Measurements from ENCODE around the gene ELOVL1. TPM values are rescaled to one million over a fixed set of nuclear protein-coding genes. Genes with fewer than 3 reads are reported as not detected.

Gene ELOVL1
- total and polyA plus RNA-seq, 10 of the 15 experiments (the other 5 are each of a cell fraction or from before 2014, with no cell fraction given), result 58.5 to 139 (median 89.8) TPM

- TF ChIP-seq FOXM1 (IDR thresholded peaks at IDR 0.05; ENCODE audit: low read depth, low read length) (no peak), BACH1 (IDR thresholded peaks at IDR 0.05; ENCODE audit: borderline replicate concordance) (peak; percentile 45), RELB (IDR thresholded peaks at IDR 0.05; ENCODE audit: low read depth) (0 out of 2 replicates have a peak, but pooled peaks have one; percentile 25), SIN3A (IDR thresholded peaks at IDR 0.05; ENCODE audit: low read depth, low read length) (0 out of 2 replicates have a peak, but pooled peaks have one; percentile 35), ZSCAN29 (IDR thresholded peaks at IDR 0.05) (no peak)
- TF ChIP-seq, protein P1, sequence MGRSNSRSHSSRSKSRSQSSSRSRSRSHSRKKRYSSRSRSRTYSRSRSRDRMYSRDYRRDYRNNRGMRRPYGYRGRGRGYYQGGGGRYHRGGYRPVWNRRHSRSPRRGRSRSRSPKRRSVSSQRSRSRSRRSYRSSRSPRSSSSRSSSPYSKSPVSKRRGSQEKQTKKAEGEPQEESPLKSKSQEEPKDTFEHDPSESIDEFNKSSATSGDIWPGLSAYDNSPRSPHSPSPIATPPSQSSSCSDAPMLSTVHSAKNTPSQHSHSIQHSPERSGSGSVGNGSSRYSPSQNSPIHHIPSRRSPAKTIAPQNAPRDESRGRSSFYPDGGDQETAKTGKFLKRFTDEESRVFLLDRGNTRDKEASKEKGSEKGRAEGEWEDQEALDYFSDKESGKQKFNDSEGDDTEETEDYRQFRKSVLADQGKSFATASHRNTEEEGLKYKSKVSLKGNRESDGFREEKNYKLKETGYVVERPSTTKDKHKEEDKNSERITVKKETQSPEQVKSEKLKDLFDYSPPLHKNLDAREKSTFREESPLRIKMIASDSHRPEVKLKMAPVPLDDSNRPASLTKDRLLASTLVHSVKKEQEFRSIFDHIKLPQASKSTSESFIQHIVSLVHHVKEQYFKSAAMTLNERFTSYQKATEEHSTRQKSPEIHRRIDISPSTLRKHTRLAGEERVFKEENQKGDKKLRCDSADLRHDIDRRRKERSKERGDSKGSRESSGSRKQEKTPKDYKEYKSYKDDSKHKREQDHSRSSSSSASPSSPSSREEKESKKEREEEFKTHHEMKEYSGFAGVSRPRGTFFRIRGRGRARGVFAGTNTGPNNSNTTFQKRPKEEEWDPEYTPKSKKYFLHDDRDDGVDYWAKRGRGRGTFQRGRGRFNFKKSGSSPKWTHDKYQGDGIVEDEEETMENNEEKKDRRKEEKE (IDR thresholded peaks at IDR 0.05), result no peak
Measured at GRCh38 chr1:43367904-43368645, at the start of gene ELOVL1 (continued).

GRCh38 chr1:43415901-43416300 is 48.1 kb upstream of the ELOVL1 start:
- CTCF ChIA-PET, result interaction anchor here (0.9 to 6.2 kb wide), 8 partner anchors 12 to 191 kb away, joined by 3 to 89 read pairs (median 8); partner anchors contain the start of genes MED8 and SZT2
- no TSS peak for BruUV-seq (replicated peaks)
- H3K36me3 ChIP-seq (ENCODE audit: control insufficient read depth in 2 of 2, insufficient read depth in 2 of 2, low read length in 1 of 2), result peaks cover 7 to 10% of the 10 kb centered on the region in 2 experiments
- no peak for TF ChIP-seq IKZF2 (IDR thresholded peaks at IDR 0.05)
- no peak for TF ChIP-seq SMC3 (IDR thresholded peaks at IDR 0.05; ENCODE audit: borderline replicate concordance, low read length)
- no peak for TF ChIP-seq SRF (IDR thresholded peaks at IDR 0.05; ENCODE audit: low read depth in 2 of 2, low read length in 2 of 2)
- TF ChIP-seq ZNF592 (IDR thresholded peaks at IDR 0.05), result no peak

More at GRCh38 chr1:43415901-43416300, 48.1 kb upstream of the ELOVL1 start:
- no peak overlapping the region for H3K27ac ChIP-seq (ENCODE audit: control insufficient read depth, insufficient read depth)
- no peak for FAIRE-seq
- WGBS (ENCODE audit: insufficient coverage, insufficient replicate concordance, low lambda C conversion rate, missing lambda C conversion rate), result 99% methylated on average over 5 of the region's 5 CpGs
- SMC1A ChIA-PET (ENCODE audit: uncharacterized antibody, unreplicated experiment), result interaction anchor here (1.1 to 5.5 kb wide), 4 partner anchors 40 to 186 kb away, joined by 3 to 70 read pairs (median 34); no protein-coding TSS in a partner anchor
- H3K4me3 ChIP-seq, result no peak overlapping the region
- no peaks in the 10 kb centered on the region for H3K9me3 ChIP-seq (replicated peaks; ENCODE audit: control insufficient read depth, insufficient read depth, low read length)
- H3K27me3 ChIP-seq (replicated peaks in 1 of 2; ENCODE audit: control insufficient read depth in 2 of 2, insufficient read depth in 2 of 2, low read length in 1 of 2), result no peaks in the 10 kb centered on the region
- POLR2A ChIA-PET, result interaction anchor here (1.8 kb wide), 1 partner anchor 47 kb away, joined by 4 read pairs; no protein-coding TSS in a partner anchor
- no peak overlapping the region for H3K4me2 ChIP-seq (ENCODE audit: control insufficient read depth, insufficient read depth)
- no peaks in the 10 kb centered on the region for H4K20me1 ChIP-seq (ENCODE audit: control insufficient read depth, insufficient read depth)
- H3K79me2 ChIP-seq (ENCODE audit: control insufficient read depth, insufficient read depth, low read length), result no peaks in the 10 kb centered on the region
- H2AFZ ChIP-seq (ENCODE audit: control insufficient read depth, low read depth, low read length), result no peak overlapping the region
- no peak for ATAC-seq
- RAD21 ChIA-PET (ENCODE audit: unreplicated experiment), result interaction anchor here (1.8 to 5.4 kb wide), 4 partner anchors 172 to 342 kb away, joined by 5 to 52 read pairs (median 22); no protein-coding TSS in a partner anchor
- intact Hi-C loops (cut with micrococcal nuclease; ENCODE audit: unreplicated experiment), result no loop called here
- in situ Hi-C loops (cut with MboI), result no loop called here
- no peak for DNase-seq (ENCODE audit: low read depth, low spot score)
- H3K9ac ChIP-seq (ENCODE audit: control insufficient read depth, insufficient read depth, low read length), result no peak overlapping the region
- peaks cover 9% of the 10 kb centered on the region for H3K4me1 ChIP-seq (ENCODE audit: control insufficient read depth, insufficient read depth, low read length)
